ENCODE data around the gene ALG10B.

ALG10B gene

DNA sequence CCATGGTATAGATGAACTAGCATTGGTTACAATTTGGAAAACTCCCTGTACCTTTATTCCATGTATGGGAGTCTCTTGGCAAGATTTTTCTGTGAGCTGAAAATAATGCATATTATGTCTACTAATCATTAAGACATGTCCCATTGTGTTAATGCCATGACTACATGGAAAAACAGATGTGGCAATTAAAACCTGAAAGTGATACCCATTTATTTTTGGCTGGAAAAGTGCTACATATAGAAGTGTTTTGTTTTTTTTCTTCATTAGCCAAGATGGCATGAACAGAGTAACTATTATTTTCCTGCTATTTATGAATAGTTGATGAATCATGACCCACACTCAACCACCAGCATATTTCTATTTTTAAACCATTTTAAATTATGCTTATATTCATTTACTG lies 58.2 kb downstream of the ALG10B start:
- DNase-seq (ENCODE audit: low read depth): no peak
